ENCODE results near the gene EXOSC7.
"Not testable (repeated sequence)": the region's sequence is repeated elsewhere in the genome, so short reads cannot be mapped to it uniquely, and the experiment has no call there.

Gene EXOSC7

DNA sequence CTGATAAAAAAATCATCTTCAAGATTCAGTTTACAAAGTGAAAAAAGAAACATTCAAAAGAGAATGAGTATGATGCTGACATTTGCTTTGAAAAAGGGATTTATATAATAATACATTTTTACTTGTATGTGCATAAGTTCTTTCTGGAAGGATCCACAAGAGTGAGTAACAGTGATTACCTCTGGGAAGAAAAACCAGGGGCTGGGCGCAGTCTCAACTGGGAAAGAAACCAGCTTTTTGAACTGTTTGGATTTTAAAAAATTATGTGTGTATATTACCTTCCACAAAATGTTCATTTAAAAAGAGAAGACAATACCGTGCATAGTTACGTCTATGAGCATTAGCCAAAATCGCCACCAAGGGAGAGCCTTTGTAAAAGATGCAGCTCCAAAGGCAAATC lies 51.4 kb downstream of the EXOSC7 start:
- no peak for DNase-seq

DNA sequence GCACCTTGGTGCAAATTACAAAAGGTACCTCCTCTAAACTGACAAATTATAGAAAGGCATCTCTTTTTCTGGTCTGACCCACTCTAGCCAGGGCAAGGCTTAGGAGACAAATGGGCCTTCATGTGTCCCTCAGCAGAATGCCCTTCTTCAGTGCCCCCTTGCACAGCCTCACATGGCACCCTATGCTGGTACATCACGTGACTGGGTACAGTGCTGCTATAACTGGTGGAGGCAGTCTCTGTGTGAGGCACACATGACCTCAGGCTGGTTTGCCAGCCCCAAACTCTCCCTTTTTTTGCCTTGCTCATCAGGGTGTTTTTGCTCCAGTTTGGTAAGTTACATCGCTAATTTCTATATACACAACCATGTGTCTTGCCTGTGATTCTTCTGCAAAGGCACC lies 53.2 kb downstream of the EXOSC7 start:
- no peak for DNase-seq

DNA sequence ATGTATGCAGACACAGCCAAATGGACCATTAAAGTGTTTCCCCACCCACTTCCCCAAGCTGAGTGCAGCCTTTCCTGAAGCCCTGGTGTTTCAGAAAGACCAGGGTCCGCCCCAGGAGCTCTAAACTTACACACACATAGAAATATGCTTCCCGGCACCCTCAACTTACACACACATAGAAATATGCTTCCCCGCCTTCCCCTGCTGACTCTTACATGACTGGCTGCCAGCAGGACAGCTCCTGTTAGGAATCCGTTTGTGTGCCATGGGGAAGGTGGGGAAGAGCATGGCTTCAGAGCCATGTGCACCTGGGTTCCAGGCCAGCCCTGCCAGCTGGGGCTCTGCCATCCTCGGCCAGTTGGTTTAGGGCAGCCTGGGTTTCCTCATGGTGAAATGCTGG lies 53.6 kb downstream of the EXOSC7 start:
- no peak for DNase-seq

DNA sequence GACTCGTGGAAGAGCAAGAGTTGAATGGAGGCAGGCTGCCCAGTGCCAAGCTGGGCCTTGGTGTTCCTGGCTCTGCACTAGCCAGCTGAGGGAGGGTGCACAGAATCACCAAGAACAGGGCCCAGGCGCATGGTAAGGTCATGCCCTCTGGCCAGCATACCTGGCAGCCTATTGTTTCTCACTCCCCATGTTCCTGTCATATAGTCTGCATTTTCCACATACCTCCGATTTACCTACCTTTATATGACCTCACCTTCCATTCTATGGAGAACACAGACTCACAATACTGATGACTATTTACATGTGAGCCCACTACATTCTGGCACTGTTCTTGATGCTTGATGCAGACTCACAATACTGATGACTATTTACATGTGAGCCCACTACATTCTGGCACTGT lies 55.5 kb downstream of the EXOSC7 start:
- no peak for DNase-seq

DNA sequence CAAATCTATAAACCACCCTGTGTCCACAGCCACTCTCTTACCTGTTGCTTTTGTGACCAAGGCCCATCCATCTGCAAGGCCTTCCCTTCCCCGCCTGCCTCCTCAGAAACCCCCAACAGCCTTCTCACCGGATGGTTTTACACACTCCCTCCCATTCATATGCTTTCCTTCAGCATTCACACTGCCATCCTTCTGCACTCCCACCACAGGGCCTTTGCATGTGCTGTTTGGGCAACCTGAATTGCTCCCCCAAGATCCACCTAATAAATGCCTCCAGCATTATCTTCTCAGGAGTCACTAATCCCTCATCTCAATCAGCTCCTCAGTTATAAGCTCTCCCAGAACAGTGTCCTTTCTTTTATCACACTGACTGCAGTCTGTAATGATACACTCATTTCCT lies 56.1 kb downstream of the EXOSC7 start:
- no peak for DNase-seq

DNA sequence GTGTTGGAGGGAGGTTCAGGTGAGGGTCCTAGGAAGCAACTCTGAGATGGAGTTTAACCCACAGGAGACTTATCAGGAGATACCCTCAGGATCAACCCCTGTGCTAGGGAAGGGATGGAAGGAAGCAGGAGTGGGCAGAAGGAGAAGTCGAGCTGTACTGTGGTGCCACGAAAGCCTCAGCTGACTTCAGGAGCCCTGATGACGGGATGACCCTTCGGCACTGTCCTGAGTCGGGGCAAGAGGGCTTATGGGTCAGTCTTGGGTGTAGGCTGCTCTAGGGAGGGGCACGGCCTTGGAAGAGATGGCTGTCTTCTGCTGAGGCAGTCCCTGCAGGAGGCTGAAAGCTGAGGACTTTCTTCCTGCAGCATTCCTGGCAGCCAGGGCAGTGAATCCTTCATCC lies 57.7 kb downstream of the EXOSC7 start:
- DNase-seq = no peak

DNA sequence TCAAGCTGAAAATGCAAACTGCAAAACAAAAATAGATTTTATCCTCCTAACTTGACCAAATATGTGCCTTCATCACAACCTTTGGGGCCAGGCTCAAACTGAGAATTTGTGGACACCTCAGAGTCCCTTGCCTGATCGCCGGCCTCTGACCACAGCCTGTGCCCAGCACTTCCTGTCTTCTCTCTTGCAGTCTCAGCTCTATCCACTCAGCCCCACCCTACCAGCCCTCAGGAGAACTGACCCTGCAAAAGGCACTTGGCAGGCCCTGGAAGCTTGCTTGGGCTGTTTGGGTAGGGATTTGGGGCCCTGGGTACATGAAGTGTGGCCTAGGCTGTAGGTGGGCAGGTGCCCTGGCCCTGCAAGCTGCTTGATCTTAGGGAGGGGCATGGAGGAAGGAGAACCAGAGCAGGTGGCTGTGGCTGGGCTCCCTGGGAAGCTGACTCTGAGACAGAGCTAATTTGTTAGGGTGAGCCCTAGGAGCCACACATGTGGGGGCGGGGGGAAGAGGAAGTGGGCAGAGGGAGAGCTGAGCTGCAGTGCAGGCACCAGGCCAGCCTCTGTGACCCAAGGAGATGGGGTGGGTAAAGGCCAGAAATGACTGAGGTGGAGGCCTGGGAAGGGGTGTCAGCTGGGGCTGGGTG lies 58.7 kb downstream of the EXOSC7 start:
- peak; percentile 11 for DNase-seq

DNA sequence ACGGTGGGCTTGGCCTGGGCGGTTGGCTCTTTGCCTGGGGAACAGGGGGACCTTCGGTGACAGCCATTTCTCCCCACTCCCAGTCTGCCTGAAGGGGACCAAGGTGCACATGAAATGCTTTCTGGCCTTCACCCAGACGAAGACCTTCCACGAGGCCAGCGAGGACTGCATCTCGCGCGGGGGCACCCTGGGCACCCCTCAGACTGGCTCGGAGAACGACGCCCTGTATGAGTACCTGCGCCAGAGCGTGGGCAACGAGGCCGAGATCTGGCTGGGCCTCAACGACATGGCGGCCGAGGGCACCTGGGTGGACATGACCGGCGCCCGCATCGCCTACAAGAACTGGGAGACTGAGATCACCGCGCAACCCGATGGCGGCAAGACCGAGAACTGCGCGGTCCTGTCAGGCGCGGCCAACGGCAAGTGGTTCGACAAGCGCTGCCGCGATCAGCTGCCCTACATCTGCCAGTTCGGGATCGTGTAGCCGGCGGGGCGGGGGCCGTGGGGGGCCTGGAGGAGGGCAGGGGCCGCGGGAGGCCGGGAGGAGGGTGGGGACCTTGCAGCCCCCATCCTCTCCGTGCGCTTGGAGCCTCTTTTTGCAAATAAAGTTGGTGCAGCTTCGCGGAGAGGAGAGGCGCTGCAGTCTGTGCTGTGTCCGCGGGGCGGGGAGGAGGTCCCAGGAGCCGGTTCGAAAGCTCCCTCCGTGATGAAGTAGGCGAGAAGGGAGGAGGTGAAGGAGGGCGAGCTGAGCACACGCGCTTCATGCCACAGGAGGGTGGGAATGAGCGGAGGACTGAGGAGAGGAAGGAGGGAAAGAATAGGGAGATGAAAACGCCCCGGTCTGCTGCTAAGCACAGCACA lies 59.6 kb downstream of the EXOSC7 start:
- no peak for DNase-seq

DNA sequence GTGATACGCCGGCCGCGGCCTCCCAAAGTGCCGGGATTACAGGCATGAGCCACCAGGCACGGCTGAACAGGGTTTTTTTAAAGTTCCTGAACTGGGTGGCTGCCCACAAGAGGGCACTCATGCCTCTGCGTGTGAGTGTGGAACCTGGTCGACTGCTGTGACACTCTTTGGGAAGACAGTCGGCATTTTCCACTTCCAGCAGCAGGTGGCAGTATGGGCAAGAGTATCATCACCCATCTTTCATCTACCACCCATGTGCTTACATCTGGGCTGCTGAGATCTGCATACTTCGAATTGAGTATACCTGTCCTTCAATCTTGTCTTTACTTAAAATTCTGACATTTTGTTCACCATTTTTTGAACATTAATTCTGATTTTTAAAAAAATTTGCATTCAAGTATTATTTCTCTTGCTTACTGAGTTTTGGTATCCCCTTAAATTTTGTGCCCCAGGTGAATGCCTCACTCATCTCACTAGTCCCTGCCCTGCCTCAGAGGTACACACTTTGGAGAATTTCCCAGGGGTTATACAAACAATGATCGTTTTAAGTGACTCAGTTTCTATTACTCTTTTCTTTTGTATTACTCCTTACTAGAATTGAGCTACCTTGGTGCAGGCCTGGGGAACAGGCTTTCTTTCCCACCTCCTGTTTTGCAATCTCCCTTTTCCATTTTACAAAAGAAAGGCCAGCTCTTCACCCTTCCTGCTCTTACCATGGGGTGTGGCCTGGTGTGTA lies 61.8 kb downstream of the EXOSC7 start:
- DNase-seq = peak; percentile 90

DNA sequence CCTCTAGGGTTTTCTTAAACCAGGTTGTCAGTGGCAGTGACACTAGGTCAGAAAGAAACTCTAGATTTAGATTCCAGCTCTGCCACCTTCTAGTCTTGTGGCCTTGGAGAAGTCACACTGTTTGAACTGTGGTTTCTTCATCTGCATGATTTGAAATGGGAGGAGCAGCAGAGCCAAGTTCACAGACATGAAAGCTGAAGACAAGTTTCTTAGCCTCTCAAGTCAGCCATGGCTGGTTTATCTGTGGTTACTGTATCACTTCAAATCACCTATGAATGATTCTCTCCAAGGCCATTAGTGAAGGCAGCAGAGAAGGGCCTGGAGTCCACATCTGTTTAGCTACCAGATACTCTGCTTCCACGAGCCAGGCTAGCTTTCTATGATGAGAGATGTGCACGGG lies 65.6 kb downstream of the EXOSC7 start:
- DNase-seq = no peak

DNA sequence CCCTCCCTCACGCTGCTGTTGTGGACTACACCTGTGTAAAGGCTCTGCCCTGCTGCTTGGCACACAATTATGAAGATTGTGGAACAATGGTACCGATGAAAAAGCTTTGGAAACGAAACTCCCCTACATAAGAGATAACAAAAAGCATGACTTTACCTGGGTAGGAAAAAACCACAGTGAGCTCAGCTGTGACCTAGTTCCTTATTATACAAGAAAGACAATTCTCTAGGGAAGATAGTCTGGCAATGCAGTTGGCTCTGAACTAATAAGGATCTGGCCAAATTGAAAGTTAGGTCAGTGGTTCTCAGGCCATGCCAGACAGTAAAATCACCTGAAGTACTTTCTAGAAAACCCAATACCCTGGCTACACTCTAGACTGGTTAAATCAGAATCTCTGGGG lies 66.1 kb downstream of the EXOSC7 start:
- no peak for DNase-seq

DNA sequence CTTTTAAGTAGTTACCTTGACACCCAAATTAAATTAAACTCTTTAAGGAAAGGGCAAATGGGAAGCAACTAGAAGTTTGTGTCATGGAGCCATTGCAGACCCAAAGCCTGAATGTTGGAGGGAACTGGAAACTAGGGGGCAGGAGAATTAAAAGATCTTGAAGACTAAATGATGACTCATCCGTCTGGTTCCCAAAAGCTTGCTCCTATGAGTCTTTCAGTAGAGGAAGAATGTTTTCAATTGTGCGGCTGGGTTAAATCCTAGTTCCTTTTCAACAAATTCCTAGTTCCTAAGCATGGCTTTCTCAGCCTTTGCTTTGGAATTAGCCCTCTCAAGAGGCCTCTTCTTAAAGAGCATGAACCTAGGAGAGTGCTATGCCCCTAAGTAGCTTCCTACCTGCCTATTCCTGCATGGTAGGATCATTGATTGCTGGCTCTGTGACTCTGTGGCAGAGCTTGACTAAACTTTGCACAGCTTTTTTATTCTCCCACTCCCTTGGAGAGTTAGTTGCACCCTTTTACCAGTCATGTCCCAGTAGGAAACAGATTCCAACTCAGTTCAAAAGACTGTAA lies 67.8 kb downstream of the EXOSC7 start:
- DNase-seq = no peak

DNA sequence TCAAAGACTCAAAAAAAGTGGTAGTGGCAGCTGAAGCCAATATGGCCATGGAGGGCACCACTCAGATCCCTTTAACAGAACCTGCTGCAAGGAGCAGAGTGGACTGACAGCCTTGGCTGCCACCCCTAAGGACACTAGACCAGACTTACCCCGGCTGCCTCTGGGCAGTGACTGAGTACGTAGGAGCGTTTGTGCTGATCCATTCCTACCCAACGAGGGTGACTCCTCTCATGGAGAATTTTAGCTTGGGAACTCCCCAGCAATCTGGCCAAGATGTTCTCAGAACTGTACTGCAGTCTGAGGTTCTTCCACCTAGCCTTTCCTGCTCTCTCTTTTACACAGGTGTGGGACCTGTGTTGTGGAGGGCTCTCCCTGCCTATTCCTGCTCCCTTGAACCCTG lies 72.2 kb downstream of the EXOSC7 start:
- no peak for DNase-seq

DNA sequence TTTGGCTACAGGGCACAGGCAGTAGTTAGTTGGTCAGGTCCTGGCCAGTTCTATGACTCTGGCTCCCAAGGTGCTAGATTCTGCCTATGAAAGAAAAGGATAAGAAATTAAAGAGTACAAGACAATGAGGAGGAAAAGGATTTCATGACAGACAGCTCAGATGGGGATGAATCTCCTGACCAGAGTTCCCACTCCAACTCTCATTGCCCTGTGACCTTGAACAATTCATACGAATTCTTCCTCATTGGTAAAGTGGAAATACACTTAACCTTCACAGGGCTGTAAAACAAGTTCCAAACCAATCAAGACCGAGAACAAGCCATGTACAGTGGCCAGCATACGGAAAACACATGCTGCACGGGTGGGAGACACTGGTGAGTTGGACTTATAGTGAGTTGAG lies 73.8 kb downstream of the EXOSC7 start:
- no peak for DNase-seq

DNA sequence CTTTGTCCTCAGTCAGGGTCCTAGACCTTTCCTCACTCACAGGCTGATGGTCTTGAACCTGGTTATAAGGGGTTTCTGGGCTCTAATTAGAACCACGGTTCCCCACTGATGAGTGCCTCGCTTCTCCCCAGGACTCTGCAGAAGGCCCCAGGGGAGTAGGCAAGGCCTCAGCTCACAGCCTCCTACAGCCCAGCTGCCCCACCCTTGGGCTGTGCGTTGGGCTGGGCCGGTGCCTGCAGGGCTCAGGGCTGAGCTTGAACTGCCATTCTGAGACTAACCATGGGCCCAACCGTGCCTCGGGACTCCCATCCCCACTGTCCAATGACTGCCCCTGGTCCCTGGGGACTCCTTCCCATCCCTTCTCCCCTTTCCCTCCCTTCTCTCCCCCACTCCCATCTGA lies 75.6 kb downstream of the EXOSC7 start:
- DNase-seq = no peak

DNA sequence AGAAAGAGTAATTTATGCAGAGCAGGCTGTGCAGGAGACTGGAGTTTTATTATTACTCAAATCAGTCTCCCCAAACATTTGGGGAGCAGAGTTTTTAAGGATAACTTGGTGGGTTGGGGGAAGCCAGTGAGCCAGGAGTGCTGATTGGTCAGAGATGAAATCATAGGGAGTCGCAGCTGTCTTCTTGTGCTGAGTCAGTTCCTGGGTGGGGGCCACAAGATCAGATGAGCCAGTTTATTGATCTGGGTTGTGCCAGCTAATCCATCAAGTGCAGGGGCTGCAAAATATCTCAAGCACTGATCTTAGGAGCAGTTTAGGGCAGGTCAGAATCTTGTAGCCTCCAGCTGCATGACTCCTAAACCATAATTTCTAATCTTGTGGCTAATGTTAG lies 77.8 kb downstream of the EXOSC7 start:
- DNase-seq = not testable (repeated sequence)

DNA sequence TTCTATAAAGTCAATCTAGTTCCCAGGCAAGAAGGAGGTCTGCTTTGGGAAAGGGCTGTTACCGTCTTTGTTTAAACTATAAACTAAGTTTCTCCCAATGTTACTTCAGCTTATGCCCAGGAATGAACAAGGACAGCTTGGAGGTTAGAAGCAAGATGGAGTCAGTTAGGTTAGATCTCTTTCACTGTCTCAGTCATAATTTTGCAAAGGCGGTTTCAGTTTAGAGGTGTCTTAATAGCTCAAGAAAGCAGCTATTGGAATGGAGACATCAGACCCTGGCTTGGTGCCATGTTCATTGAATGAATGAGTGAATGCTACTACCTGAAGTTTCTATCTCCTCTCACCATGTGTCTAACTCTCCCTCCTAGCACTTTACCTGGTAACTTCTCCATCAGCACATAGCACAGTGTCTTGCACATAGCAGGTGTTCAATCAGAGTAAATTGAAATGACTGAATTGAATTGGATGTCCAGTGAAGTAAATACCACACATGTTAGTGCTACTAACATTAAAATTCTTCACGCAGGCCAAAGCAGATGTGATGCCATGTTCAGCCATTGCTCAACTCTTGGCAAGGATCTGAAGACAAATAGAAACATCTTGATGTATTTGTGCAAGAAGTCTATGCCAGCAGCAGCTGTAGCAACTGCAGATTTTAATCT lies 78.3 kb downstream of the EXOSC7 start:
- DNase-seq = no peak

DNA sequence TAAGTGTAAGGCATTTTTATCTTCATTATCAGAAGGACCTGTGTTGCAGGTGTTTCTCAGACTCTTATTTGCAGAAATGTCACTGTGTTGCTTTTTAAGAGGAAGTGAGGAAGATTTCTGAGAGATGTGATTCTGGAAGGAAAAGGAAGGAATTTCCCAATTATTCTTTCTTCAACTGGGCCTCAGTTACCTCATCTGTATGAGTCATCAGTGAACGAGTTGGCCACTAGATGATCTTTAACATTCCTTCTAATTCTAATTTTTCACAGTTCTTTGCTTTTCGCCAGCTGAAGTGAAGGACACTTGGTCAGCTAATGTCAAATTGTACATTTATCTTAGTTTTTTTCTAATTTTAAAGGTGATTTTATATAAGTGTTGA lies 79.0 kb downstream of the EXOSC7 start:
- DNase-seq = no peak

DNA sequence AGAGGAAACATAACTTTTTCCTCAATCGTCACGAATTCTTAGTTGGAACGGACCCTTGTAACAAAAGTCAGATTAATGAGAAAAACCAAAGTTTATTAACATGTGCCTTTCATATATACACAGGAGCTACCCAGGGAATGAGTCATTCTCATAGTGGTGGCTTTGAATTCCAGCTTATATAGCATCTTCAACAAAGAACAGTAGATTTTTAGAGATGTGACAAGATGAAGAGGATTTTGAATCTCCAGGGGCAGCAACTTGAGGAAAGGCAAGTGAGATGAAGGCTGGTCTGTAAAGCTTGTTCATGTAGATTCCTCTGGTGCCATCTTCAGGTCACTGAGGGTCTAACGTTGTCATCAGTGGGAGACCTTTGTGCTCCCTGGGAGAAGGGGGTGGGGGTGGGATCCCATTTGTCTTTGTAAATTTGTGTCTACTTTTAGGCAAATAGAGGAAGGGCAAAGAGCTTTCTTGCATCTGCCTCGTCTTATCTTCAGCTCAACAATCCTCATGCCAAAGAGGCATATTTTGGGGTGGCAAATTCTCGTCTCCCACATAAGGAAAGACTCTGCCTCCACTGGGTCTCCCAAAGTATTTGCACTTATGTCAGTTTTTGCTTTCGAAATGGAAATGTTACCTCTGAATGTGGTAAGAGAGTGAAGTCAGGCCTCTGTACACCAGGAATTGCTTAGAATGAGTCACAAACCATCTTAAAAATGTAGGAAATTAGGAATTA lies 79.5 kb downstream of the EXOSC7 start:
- no peak for DNase-seq

DNA sequence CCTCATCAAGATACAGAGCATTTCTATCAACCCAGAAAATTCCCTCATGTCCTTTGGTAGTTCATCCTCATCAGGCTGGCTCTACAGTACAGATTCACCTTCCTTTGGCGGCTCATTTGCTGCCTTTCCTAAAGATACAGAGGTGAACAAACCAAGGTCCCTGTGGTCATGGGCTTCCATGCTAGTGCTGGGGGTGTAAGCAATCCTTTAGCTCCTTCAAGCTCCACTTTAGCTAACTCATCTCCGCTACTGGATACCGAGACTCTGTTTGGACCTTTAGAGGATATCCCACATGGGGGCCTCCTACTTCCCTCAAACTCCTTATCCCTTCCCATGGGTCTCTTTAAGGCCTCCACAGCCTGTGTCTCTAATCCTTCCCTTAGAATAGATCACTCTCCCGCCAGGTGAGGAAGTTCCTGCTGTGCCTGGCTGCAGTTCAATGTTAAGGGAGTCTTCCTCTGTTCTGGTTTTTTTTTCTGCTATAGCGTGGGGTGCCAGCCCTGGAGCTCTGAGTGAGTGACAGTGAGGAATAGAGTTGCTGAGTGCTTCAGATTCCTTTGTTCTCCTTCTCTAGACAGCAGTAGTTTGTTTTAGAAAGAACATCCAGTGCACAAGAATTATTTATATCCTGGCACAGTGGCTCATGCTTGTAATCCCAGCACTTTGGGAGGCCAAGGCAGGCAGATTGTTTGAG lies 80.7 kb downstream of the EXOSC7 start:
- DNase-seq = no peak

DNA sequence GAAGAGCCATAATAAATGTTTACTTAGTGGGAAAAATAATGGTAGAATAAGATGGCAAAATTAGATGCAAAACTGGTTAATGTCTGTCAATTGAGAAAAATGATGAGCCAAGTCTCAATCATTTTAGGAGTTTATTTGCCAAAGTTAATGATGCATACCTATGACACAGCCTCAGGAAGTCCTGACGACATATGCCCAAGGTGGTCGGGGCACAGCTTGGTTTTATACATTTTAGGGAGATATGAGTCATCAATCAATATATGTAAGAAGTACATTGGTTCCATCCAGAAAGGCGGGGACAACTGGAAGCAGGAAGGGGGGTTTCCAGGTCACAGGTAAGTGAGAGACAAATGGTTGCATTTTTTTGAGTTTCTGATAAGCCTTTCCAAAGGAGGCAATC lies 81.5 kb downstream of the EXOSC7 start:
- DNase-seq = no peak

DNA sequence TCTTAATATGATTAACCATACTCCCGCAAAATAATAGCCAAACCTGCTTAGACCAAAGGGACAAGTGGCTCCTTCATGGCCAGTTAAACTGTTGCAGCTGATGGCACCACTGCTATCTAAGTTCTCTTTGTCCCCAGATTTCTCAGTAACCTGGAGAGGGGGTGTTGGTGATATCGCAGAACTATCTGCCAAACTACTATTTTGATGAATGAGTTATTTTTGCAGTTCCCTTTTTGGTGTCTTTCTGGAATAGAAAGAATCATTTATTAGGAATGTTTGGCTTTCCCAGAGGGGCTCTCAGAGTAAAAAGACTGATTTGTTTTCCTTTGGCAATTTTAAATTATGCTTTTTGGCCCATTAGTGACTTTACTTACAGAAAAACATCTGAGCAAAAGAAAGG lies 83.1 kb downstream of the EXOSC7 start:
- DNase-seq = no peak

Data from stimulated activated naive CD4-positive, alpha-beta T cell treated with Interleukin-2 at 50 U/mL for 16 hours (primary cell).